Activated CD4-positive, CD25-positive, alpha-beta regulatory T cell (primary cell): Measurements from ENCODE around the gene OR2B6.
"Not testable (repeated sequence)": the region's sequence is repeated elsewhere in the genome, so short reads cannot be mapped to it uniquely, and the experiment has no call there.

Experiments used
- DNase-seq, 4 experiments: peaks; one replicate each; lab custom pipeline; 2025; lab: John Stamatoyannopoulos, UW

Gene OR2B6

DNA sequence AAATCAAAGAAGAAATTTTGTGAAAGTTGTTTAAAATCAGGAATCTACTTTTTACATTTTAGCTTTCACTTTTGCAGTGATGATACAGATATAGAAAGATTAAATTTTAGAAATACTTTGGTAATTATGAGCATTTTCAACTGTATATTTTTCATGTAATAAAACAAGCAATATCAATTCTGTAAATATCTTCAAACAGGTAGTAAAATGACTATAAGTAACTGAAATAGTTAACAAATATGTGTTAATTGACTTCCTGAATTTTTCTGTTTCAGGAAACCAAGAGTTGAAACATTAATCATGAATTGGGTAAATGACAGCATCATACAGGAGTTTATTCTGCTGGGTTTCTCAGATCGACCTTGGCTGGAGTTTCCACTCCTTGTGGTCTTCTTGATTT, at the start of gene OR2B6:
TSS of gene OR2B6 (plus strand) at position 301 of the 400 bp plus-strand sequence. CDS start at position 301, 0 bp downstream.
- DNase-seq, result no peak

DNA sequence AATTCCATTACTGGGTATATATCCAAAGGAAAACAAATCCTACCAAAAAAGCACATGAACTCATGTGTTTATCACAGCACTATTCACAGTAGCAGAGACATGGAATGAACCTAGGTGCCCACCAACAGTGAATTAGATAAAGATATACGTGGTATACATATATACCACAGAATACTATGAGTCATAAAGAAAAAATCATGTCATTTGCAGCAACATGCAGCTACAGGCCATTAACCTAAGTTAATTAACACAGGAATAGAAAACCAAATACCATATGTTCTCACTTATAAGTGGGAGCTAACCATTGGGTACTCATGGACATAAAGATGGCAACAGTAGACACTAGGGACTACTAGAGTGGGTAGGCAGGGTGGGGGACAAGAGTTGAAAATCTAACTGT, 49.0 kb upstream of the OR2B6 start:
- no peak for DNase-seq

GRCh38 chr6:27911956-27912446, 45.0 kb upstream of the OR2B6 start, which contains the start of gene OR2B2:
Gene OR2B2, minus strand, starts transcription at chr6:27912396. Its CDS starts 77 bp downstream, at chr6:27912319.
- DNase-seq, result no peak

- DNase-seq, result no peak
Observed at GRCh38 chr6:27922949-27923348, 34.1 kb upstream of the OR2B6 start.

DNA sequence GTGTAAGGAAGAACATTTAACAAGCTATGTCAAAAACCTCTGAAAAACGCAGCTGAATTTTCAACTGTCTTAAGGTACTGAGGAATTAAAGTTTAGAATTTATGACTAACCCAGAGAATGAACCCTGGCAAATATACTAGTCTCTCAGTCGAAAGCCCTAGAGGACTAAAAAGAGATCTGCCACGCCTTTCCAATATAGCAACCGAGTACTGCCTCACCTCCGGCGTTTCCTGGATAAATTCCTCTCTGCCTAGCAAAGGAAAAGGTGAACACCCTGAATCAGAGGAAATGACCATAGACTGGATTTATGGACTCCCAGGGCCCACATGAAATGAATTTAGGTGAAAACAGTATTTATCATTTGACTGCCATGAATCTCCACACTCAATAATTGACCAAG, 32.9 kb upstream of the OR2B6 start:
- no peak for DNase-seq

DNA sequence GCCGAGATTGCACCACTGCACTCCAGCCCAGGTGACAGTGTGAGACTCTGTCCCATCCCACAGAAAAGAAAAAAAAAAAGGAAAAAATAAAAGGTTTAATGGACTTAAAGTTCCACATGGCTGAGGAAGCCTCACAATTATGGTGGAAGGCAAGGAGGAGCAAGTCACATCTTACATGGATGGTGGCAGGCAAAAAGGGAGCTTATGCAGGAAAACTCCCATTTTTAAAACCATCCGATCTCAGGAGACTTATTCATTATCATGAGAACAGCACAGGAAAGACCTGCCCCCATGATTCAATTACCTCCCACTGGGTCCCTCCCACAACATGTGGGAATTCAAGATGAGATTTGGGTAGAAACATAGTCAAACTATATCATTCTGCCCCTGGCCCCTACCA, 29.0 kb upstream of the OR2B6 start:
- not testable (repeated sequence) for DNase-seq

DNA sequence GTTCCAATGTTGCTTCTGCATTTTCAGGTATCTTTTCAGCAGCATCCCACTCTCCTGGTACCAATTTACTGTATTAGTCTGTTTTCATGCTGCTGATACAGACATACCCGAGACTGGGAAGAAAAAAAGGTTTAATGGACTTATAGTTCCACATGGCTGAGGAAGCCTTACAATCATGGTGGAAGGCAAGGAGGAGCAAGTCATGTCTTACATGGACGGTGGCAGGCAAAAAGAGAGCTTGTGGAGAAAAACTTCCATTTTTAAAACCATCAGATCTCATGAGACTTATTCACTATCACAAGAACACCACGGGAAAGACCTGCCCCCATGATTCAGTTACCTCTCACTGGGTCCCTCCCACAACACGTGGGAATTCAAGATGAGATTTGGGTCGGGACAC, 27.1 kb upstream of the OR2B6 start:
- DNase-seq, result not testable (repeated sequence)

- DNase-seq, result no peak
Observed at GRCh38 chr6:27931209-27931608, 25.8 kb upstream of the OR2B6 start.

- DNase-seq, result no peak
Observed at GRCh38 chr6:27940766-27941165, 16.3 kb upstream of the OR2B6 start.

DNA sequence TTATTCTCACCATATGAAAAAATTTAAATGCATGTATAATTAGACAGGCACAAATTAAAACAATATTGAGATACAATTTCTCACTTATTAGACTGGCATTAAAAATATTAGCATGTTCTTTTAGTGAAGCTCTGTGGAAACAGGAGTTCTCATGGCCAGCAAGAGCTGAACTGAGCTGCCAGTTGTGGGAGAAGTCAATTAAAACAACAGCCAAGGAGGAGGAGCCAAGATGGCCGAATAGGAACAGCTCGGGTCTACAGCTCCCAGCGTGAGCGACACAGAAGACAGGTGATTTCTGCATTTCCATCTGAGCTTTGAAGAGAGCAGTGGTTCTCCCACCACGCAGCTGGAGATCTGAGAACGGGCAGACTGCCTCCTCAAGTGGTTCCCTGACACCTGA, 14.0 kb upstream of the OR2B6 start:
- not testable (repeated sequence) for DNase-seq

DNA sequence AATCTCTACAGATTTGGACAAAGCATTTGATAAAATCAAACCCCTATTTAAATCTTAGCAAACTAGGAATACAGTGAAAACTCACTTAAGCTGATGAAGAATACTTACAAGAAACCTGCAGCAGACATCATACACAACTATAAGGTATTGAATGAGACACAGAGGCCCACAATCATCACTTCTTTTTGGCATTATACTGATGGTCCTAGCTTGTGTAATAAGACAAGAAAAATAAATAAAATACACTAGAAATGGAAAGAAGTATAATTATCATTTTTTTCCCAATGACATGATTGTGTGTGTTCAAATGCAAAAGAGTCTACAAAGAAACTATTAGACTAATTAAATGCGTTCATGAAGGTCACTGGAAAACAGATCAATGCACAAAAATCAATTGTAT, 8.8 kb upstream of the OR2B6 start:
- no peak for DNase-seq

DNA sequence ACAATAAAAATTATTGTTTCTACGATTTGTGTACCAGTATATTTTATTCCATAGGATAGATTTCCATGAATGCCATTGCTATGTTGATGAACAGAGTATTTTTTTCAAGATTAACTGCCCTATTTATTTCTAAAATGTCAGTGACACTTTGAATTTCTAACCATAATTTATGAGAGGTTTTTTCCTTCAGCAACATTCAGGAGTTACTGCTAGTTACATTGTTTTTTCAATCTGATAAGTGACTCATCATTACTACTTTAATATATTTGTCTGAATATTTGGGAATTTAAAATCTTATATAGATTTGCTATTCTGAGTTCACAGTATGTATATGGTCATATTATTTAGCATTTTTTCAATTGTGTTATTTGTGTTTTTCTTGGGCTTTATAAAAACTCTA, 6.0 kb upstream of the OR2B6 start:
- DNase-seq, result no peak

DNA sequence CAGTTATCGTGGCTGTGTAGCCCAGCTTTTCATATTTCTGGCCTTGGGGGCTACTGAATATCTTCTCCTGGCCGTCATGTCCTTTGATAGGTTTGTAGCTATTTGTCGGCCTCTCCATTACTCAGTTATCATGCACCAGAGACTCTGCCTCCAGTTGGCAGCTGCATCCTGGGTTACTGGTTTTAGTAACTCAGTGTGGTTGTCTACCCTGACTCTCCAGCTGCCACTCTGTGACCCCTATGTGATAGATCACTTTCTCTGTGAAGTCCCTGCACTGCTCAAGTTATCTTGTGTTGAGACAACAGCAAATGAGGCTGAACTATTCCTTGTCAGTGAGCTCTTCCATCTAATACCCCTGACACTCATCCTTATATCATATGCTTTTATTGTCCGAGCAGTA, 475 bp downstream of the OR2B6 start:
- no peak for DNase-seq

DNA sequence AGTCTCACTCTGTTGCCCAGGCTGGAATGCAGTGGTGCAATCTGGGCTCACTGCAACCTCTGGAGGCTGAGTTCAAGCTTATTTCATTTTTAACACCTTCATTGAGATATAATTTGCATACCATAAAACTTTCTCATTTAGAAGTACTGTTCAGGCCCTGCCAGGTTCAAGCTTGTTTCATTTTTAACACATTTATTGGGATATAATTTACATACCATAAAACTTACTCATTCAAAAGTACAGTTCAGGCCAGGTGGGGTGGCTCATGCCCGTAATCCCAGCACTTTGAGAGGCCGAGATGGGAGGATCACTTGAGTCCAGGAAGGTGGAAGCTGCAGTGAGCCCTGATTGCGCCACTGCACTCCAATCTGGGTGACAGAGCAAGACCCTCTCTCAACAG, 5.5 kb downstream of the OR2B6 start:
- no peak for DNase-seq

DNA sequence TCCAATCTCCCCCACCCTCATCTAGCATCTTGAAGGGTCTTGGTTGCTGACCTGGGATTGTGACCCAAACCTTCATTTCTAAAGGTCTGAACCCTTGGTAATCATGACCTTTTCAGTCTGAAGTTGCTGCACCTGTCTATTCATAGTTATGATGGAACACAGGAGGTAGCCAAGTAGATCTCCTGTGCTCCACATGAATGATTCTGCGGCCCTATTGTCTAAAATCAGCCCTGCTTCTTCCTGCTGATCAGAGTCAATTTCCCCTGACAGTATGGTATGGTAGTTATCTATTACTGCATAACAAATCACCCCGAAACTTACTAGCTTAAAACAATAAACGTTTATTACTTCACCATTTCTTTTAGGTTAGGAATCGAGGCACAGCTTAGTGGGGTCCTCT, 9.0 kb downstream of the OR2B6 start:
- DNase-seq, result no peak

- DNase-seq, result no peak
Observed at GRCh38 chr6:27966816-27967426, 9.9 kb downstream of the OR2B6 start.

GRCh38 chr6:27970444-27970843, 13.4 kb downstream of the OR2B6 start:
- no peak for DNase-seq

- DNase-seq, result no peak
Observed at GRCh38 chr6:27972750-27973149, 15.7 kb downstream of the OR2B6 start.

- no peak for DNase-seq
Observed at GRCh38 chr6:27977387-27977786, 20.3 kb downstream of the OR2B6 start.

DNA sequence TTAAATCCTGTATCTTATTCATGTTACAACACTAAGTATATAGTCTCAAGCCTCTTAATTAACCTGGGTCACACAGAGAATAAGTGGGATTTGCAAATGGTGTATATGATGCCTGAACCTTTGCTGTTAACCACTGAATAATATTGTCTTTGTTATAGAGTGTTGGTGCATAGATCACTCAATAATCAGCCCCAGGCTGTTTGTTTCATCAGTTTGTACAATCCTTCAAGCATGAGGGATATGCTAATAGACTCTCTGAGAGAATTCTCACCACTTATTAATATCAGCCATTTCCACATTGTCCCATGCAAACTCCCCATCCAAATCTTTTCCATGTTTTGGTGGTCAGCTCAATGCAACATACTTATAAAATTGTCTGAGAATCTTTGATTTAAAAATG, 21.7 kb downstream of the OR2B6 start:
- DNase-seq, result no peak

- no peak for DNase-seq
Observed at GRCh38 chr6:27980111-27980510, 23.1 kb downstream of the OR2B6 start.

GRCh38 chr6:27986928-27987725, 30.1 kb downstream of the OR2B6 start:
- DNase-seq, result no peak

GRCh38 chr6:27994616-27995015, 37.6 kb downstream of the OR2B6 start:
- DNase-seq, result no peak
